GM21619 (cell line): ENCODE data around the gene RUNX2.
"Not testable (repeated sequence)": the region's sequence is repeated elsewhere in the genome, so short reads cannot be mapped to it uniquely, and the experiment has no call there.

ENCODE experiments used
- ATAC-seq: cut with Tn5 transposase; IDR thresholded peaks from one replicate; pipeline ENCODE4 v1.9.1; 2021; ENCODE audit not compliant: unreplicated experiment

Gene RUNX2

GRCh38 chr6:45454008-45454911, 126.1 kb downstream of the RUNX2 start:
- ATAC-seq: no peak

- ATAC-seq: no peak
These were observed 127.3 kb downstream of the RUNX2 start for GRCh38 chr6:45455408-45455807.

- no peak for ATAC-seq
These were observed 129.0 kb downstream of the RUNX2 start for GRCh38 chr6:45457141-45457540.

GRCh38 chr6:45458672-45459071, 130.5 kb downstream of the RUNX2 start:
- no peak for ATAC-seq

- no peak for ATAC-seq
These were observed 132.0 kb downstream of the RUNX2 start for GRCh38 chr6:45460166-45460565.

- ATAC-seq: no peak
These were observed 133.4 kb downstream of the RUNX2 start for GRCh38 chr6:45461486-45461885.

- no peak for ATAC-seq
These were observed 134.3 kb downstream of the RUNX2 start for GRCh38 chr6:45462190-45463134.

GRCh38 chr6:45464685-45465084, 136.6 kb downstream of the RUNX2 start:
- ATAC-seq: no peak

GRCh38 chr6:45466686-45467085, 138.6 kb downstream of the RUNX2 start:
- no peak for ATAC-seq

GRCh38 chr6:45467417-45467816, 139.3 kb downstream of the RUNX2 start:
- not testable (repeated sequence) for ATAC-seq

- ATAC-seq: no peak
These were observed 139.7 kb downstream of the RUNX2 start for GRCh38 chr6:45467853-45468252.

GRCh38 chr6:45469663-45470062, 141.5 kb downstream of the RUNX2 start:
- ATAC-seq: no peak

GRCh38 chr6:45470131-45470738, 142.1 kb downstream of the RUNX2 start:
- no peak for ATAC-seq

GRCh38 chr6:45472382-45472781, 144.3 kb downstream of the RUNX2 start:
- no peak for ATAC-seq

- no peak for ATAC-seq
These were observed 145.2 kb downstream of the RUNX2 start for GRCh38 chr6:45473121-45473993.

- no peak for ATAC-seq
These were observed 146.2 kb downstream of the RUNX2 start for GRCh38 chr6:45474376-45474775.

GRCh38 chr6:45476341-45476740, 148.2 kb downstream of the RUNX2 start:
- no peak for ATAC-seq

- ATAC-seq: no peak
These were observed 149.1 kb downstream of the RUNX2 start for GRCh38 chr6:45477278-45477677.

- ATAC-seq: no peak
These were observed 149.7 kb downstream of the RUNX2 start for GRCh38 chr6:45477790-45478189.

- no peak for ATAC-seq
These were observed 150.1 kb downstream of the RUNX2 start for GRCh38 chr6:45478240-45478639.
